Stimulated activated naive B cell treated with anti-CD40 and anti-IgM and Interleukin-4, amounts not matched to agents 10 μg/mL and 1 μg/mL and 100 μg/mL, for 72 hours (primary cell): Measurements from ENCODE around the gene CEACAM1.
A peak's percentile ranks its signal among the peaks of the same experiment; 100 is the strongest.
"Not testable (repeated sequence)": the region's sequence is repeated elsewhere in the genome, so short reads cannot be mapped to it uniquely, and the experiment has no call there.

Experiments
- ATAC-seq, 2 donors: fragments of 150-1000 bp; cut with Tn5 transposase; replicated peaks; 2 replicates each; pipeline ENCODE4 v1.10.0; 2021; ENCODE audit warnings: moderate library complexity in 1 of 2
- DNase-seq: peaks from one replicate; pipeline ENCODE4 v3.0.0; 2021
- H3K27ac Mint-ChIP-seq: one replicate; pipeline ENCODE4 v1.8.0; 2022; ENCODE audit warnings: mild to moderate bottlenecking, mixed read lengths
- H3K27me3 Mint-ChIP-seq, 2 donors: one replicate each; pipeline ENCODE4 v1.8.0; 2022; ENCODE audit warnings: mixed read lengths in 2 of 2
- H3K36me3 Mint-ChIP-seq, 2 donors: one replicate each; pipeline ENCODE4 v1.8.0; 2022; ENCODE audit warnings: mixed read lengths in 2 of 2, mild to moderate bottlenecking in 1 of 2
- H3K4me1 Mint-ChIP-seq, 2 donors: one replicate each; pipeline ENCODE4 v1.8.0; 2022; ENCODE audit warnings: mixed read lengths in 2 of 2, mild to moderate bottlenecking in 1 of 2
- H3K4me3 Mint-ChIP-seq, 2 donors: one replicate each; pipeline ENCODE4 v1.8.0; 2022; ENCODE audit warnings: mild to moderate bottlenecking in 2 of 2, mixed read lengths in 2 of 2, moderate library complexity in 1 of 2
- H3K9me3 Mint-ChIP-seq, 2 donors: one replicate each; pipeline ENCODE4 v1.8.0; 2022; ENCODE audit warnings: mixed read lengths in 2 of 2, mild to moderate bottlenecking in 1 of 2

Gene CEACAM1

DNA sequence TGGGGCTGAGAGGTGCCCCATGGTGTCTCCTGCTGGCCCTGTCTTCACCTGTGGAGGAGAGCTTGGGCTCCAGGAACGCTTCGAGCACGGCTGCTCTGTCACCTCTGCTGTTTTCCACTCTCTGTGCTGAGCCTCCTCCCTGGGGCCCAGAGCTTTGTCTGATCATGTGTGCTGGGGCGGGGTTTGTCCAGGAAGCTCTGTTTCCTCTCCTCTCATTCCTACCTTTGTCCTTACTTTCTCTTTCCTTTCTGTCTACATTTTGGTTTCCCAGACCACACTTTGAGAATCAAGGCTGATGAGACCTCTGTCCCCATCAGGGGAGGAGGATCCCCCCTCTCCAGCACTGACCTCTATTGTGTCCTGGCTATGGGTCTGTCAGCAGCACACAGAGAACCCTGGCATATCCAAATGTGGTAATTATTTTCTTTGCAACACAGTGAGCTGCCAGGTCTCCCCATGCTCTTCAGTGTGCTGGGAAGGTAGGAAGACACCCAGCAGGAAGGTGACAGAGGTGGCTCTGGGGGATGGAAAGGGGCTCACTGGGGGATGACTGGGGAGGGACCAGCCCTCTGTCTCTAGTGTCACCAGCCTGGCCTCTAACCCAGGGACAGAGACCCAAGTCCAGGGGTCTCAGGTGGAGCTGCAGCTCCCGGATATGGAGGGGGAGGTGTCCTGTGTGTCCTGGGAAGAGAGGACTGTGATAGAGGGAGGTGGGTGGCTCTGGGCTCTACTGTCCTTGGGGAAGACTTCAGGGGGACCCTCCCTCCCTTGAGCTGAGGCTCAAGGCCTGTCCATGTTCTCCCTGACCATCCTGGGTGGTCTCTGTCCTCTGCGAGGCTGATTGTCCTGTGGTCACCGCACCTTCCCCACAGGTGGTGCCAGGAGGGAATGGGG is at the start of gene CEACAM1:
Gene CEACAM1, minus strand, starts transcription at position 128 of the 894 bp plus-strand sequence. Its CDS starts 107 bp downstream, at position 21.
- Mint-ChIP-seq H3K4me1 (peaks cover 35 to 38% of the 10 kb centered on the region in 2 donors), H3K9me3 (no peaks in the 10 kb centered on the region), H3K4me3 (peak within 1 kb of the TSS; percentile 69 to 80), H3K36me3 (peaks cover 3% of the 10 kb centered on the region in 2 donors), H3K27ac (peak within 1 kb of the TSS; percentile 79), H3K27me3 (no peaks in the 10 kb centered on the region)
- peak; percentile 77 to 80 for ATAC-seq
- DNase-seq: no peak

GRCh38 chr19:42577016-42577415 is 48.7 kb upstream of the CEACAM1 start:
- H3K9me3 Mint-ChIP-seq: no peaks in the 10 kb centered on the region
- H3K27me3 Mint-ChIP-seq: no peaks in the 10 kb centered on the region
- H3K36me3 Mint-ChIP-seq: peaks cover 0 to 3% of the 10 kb centered on the region in 2 donors
- DNase-seq (no peak), ATAC-seq (no peak)
- no peak overlapping the region for H3K4me3 Mint-ChIP-seq
- H3K4me1 Mint-ChIP-seq: peaks cover 20 to 41% of the 10 kb centered on the region in 2 donors
- H3K27ac Mint-ChIP-seq: peak overlapping the region; percentile 68

DNA sequence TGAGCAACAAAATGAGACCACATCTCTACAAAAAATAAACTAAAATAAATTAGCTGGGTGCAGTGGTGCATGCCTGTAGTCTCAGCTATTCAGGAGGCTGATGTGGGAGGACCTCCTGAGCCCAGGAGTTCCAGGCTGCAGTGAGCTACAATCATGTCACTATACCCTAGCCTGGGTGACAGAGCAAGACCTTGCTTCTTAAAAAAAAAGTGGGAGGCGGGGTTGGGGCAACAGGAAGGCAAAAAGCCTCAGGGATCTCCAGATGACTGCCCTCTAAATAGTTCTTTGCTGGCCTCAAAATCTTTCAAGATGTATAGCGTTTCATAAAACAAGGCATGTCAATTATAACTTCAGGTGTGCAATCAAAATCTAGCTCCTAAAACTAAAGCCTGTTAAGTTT is 48.0 kb upstream of the CEACAM1 start:
- Mint-ChIP-seq H3K27me3 (no peaks in the 10 kb centered on the region), H3K27ac (no peak overlapping the region), H3K4me3 (no peak overlapping the region), H3K4me1 (peaks cover 20 to 41% of the 10 kb centered on the region in 2 donors), H3K9me3 (no peaks in the 10 kb centered on the region), H3K36me3 (peaks cover 0 to 3% of the 10 kb centered on the region in 2 donors)
- ATAC-seq: peak; percentile 51 to 54
- no peak for DNase-seq

DNA sequence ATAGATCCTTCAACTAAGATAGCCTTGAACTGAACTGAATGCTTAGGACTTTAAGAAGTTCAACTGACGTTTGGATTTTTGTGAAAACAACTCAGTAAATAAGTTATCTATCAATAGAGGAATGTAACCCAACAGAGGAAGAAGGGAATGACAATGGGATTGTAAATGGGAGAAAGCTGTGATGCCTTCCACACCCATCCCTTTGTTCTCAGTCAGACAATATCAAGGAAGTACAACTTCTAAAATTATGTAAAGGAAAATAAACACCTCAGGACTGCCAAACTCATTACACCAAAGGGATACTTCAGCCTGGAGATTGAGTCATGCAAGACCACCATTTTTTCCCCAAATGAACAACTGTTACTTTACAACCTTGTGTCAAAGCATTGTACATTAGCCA is 45.4 kb upstream of the CEACAM1 start:
- Mint-ChIP-seq H3K4me3 (no peak overlapping the region), H3K27me3 (no peaks in the 10 kb centered on the region), H3K9me3 (no peaks in the 10 kb centered on the region), H3K36me3 (peaks cover 0 to 3% of the 10 kb centered on the region in 2 donors), H3K27ac (no peak overlapping the region), H3K4me1 (peaks cover 22 to 49% of the 10 kb centered on the region in 2 donors)
- DNase-seq (no peak), ATAC-seq (no peak)

DNA sequence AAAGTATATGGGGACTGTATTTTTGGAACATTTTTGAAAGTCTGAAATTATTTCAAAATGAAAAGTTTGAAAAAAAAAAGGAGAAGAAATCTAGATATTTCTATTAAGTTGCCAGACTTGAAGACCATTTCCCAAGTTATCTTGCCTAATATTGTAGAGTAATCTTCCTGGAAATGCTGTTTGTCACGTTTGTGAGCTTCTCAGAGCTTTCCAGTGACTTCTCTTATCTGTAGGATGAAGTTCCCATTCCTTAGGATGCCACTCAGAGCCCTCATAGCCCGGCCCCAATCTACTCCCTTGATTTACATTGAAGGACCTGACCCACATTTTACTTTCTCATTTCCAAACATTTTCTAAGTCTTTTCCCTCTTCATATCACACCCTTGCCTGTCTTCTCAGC is 42.8 kb upstream of the CEACAM1 start:
- Mint-ChIP-seq H3K36me3 (peaks cover 0 to 3% of the 10 kb centered on the region in 2 donors), H3K4me1 (peaks cover 17 to 56% of the 10 kb centered on the region in 2 donors), H3K27me3 (no peaks in the 10 kb centered on the region), H3K9me3 (no peaks in the 10 kb centered on the region), H3K4me3 (no peak overlapping the region), H3K27ac (no peak overlapping the region)
- no peak for DNase-seq
- no peak for ATAC-seq

DNA sequence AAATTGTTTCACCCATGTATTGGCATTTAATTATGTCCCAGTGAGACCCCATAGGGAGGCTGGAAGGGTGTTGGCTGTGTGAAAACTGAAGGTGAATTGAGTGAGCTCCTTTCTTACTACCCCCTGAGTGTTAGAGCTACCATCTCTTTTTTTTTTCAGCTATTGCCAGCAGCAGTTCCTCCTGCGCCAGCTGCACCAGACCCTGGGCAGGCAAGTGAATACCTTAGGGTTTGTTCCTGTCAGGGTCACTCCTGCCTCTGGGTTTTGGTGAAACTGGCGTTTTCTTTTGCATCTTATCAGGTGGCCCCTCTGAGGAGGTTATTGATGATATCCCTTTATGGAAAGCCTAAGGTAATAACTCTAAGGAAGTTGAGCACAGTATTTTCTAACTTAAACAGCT is 40.9 kb upstream of the CEACAM1 start:
- Mint-ChIP-seq H3K4me1 (peaks cover 15 to 40% of the 10 kb centered on the region in 2 donors), H3K27me3 (no peaks in the 10 kb centered on the region), H3K4me3 (no peak overlapping the region), H3K9me3 (no peaks in the 10 kb centered on the region), H3K36me3 (no peaks in the 10 kb centered on the region), H3K27ac (no peak overlapping the region)
- DNase-seq: no peak
- ATAC-seq: no peak

DNA sequence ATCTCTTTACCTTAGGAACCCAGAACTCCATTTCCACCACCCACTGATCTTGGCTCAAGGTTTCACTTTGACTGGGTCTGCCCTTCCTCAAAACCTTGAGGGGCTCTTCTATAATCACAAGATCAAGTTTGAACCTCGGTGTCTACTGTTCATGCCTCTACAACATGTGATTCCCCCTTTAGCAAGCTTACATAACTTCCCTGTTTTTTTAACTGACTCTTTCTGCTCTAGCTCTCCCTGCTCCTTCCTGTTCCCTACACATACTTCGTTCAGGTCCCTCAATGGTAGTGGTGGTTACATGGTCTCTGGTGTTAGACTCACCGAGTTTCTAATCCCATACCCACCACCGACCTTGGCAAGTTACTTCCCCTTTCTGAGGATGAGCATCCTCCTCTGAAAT is 39.7 kb upstream of the CEACAM1 start:
- Mint-ChIP-seq H3K27ac (peak overlapping the region; percentile 21), H3K9me3 (no peaks in the 10 kb centered on the region), H3K4me3 (peak overlapping the region; percentile 12 to 42), H3K4me1 (peaks cover 13 to 37% of the 10 kb centered on the region in 2 donors), H3K27me3 (peaks cover 6% of the 10 kb centered on the region in 2 donors), H3K36me3 (no peaks in the 10 kb centered on the region)
- DNase-seq: peak; percentile 30
- ATAC-seq: peak; percentile 85 to 88

GRCh38 chr19:42567567-42567966 is 39.3 kb upstream of the CEACAM1 start:
- DNase-seq (no peak), ATAC-seq (no peak)
- Mint-ChIP-seq H3K4me1 (peaks cover 13 to 37% of the 10 kb centered on the region in 2 donors), H3K27me3 (peaks cover 7% of the 10 kb centered on the region in 2 donors), H3K4me3 (peak overlapping the region; percentile 12 to 42), H3K27ac (peak overlapping the region; percentile 7), H3K9me3 (no peaks in the 10 kb centered on the region), H3K36me3 (no peaks in the 10 kb centered on the region)

- DNase-seq (no peak), ATAC-seq (peak; percentile 78)
- Mint-ChIP-seq H3K4me3 (no peak overlapping the region), H3K9me3 (no peaks in the 10 kb centered on the region), H3K4me1 (peaks cover 11 to 28% of the 10 kb centered on the region in 2 donors), H3K36me3 (peaks cover 0 to 2% of the 10 kb centered on the region in 2 donors), H3K27me3 (peaks cover 25 to 39% of the 10 kb centered on the region in 2 donors), H3K27ac (no peak overlapping the region)
Measured at GRCh38 chr19:42563352-42564210, 35.3 kb upstream of the CEACAM1 start.

- H3K27me3 Mint-ChIP-seq: peaks cover 39 to 58% of the 10 kb centered on the region in 2 donors
- DNase-seq: no peak
- ATAC-seq: no peak
- H3K9me3 Mint-ChIP-seq: no peaks in the 10 kb centered on the region
- peaks cover 7 to 9% of the 10 kb centered on the region in 2 donors for H3K4me1 Mint-ChIP-seq
- no peak overlapping the region for H3K27ac Mint-ChIP-seq
- peaks cover 0 to 2% of the 10 kb centered on the region in 2 donors for H3K36me3 Mint-ChIP-seq
- H3K4me3 Mint-ChIP-seq: no peak overlapping the region
Measured at GRCh38 chr19:42561512-42561911, 33.2 kb upstream of the CEACAM1 start.

DNA sequence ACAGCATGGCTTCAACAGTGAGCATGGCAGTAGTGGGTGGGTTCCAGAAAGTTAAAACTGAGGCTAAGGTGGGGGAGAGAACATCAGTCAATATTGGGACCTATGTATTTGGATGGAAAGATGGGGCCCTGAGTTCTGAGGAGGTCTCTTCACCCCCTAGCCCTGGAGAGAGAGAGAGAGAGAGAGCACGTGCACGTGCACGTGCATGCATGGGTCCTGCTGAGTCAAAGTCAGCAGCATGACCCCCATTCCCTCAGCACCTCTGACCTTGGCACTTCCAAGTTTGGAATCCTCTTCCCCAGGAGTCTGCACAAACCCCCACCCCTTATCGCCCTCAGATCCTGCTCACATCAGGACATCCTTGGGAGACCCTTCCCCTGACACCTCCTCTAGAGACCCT is 32.5 kb upstream of the CEACAM1 start:
- Mint-ChIP-seq H3K9me3 (no peaks in the 10 kb centered on the region), H3K36me3 (peaks cover 0 to 2% of the 10 kb centered on the region in 2 donors), H3K27ac (no peak overlapping the region), H3K4me1 (peaks cover 10 to 12% of the 10 kb centered on the region in 2 donors), H3K4me3 (no peak overlapping the region), H3K27me3 (peaks cover 47 to 66% of the 10 kb centered on the region in 2 donors)
- DNase-seq: no peak
- ATAC-seq: no peak

GRCh38 chr19:42558450-42559150 is 30.3 kb upstream of the CEACAM1 start:
- Mint-ChIP-seq H3K27ac (no peak overlapping the region), H3K4me1 (peaks cover 22 to 32% of the 10 kb centered on the region in 2 donors), H3K9me3 (no peaks in the 10 kb centered on the region), H3K36me3 (peaks cover 0 to 2% of the 10 kb centered on the region in 2 donors), H3K27me3 (peaks cover 60 to 84% of the 10 kb centered on the region in 2 donors), H3K4me3 (no peak overlapping the region)
- DNase-seq: no peak
- ATAC-seq: no peak

DNA sequence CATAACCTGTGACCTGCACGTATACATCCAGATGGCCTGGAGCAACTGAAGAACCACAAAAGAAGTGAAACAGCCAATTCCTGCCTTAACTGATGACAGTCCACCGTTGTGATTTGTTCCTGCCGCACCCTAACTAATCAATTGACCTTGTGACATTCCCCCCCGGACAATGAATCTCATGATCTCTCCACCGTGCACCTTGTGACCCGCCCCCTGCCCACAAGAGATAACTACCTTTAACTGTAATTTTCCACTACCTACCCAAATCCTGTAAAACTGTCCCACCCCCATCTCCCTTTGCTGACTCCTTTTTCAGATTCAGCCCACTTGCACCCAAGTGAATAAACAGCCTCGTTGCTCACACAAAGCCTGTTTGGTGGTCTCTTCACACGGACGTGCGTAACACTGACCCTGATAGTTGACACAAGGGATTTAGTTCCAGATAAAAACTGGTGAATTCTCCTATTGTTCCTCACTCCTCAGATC is 29.1 kb upstream of the CEACAM1 start:
- H3K9me3 Mint-ChIP-seq, DNase-seq, ATAC-seq, H3K4me3 Mint-ChIP-seq, H3K27ac Mint-ChIP-seq, H3K36me3 Mint-ChIP-seq: not testable (repeated sequence)
- Mint-ChIP-seq H3K4me1 (peaks cover 21 to 36% of the 10 kb centered on the region in 2 donors), H3K27me3 (peaks cover 54 to 85% of the 10 kb centered on the region in 2 donors)
